ENCODE data around the gene NPAS2.
A peak's percentile ranks its signal among the peaks of the same experiment; 100 is the strongest.

The NPAS2 gene

GRCh38 chr2:100921685-100922161 lies 101.8 kb downstream of the NPAS2 start:
- DNase-seq, result no peak

- no peak for DNase-seq
Observed at GRCh38 chr2:100923461-100924060, 103.6 kb downstream of the NPAS2 start.

GRCh38 chr2:100924122-100924519 lies 104.2 kb downstream of the NPAS2 start:
- DNase-seq, result no peak

GRCh38 chr2:100924520-100925451 lies 104.8 kb downstream of the NPAS2 start:
- peak in 1 of 2 donors; percentile 55 for DNase-seq

- no peak for DNase-seq
Observed at GRCh38 chr2:100928235-100928634, 108.3 kb downstream of the NPAS2 start.

GRCh38 chr2:100929147-100929546 lies 109.2 kb downstream of the NPAS2 start:
- DNase-seq, result no peak

- DNase-seq, result no peak
Observed at GRCh38 chr2:100934504-100935371, 114.8 kb downstream of the NPAS2 start.

GRCh38 chr2:100935372-100935752 lies 115.4 kb downstream of the NPAS2 start:
- DNase-seq, result no peak

GRCh38 chr2:100936070-100936741 lies 116.3 kb downstream of the NPAS2 start:
- DNase-seq, result no peak

- DNase-seq, result no peak
Observed at GRCh38 chr2:100936972-100937542, 117.1 kb downstream of the NPAS2 start.

- DNase-seq, result no peak
Observed at GRCh38 chr2:100938031-100939026, 118.4 kb downstream of the NPAS2 start.

GRCh38 chr2:100939445-100939844 lies 119.5 kb downstream of the NPAS2 start:
- DNase-seq, result no peak

- DNase-seq, result no peak
Observed at GRCh38 chr2:100940240-100940639, 120.3 kb downstream of the NPAS2 start.

GRCh38 chr2:100940766-100941645 lies 121.1 kb downstream of the NPAS2 start:
- DNase-seq, result peak in 1 of 2 donors; percentile 9

- peak in 1 of 2 donors; percentile 9 for DNase-seq
Observed at GRCh38 chr2:100941646-100942240, 121.8 kb downstream of the NPAS2 start.

- no peak for DNase-seq
Observed at GRCh38 chr2:100944617-100945432, 124.9 kb downstream of the NPAS2 start.

GRCh38 chr2:100945433-100945740 lies 125.4 kb downstream of the NPAS2 start:
- no peak for DNase-seq

GRCh38 chr2:100945930-100946607 lies 126.1 kb downstream of the NPAS2 start:
- DNase-seq, result no peak
